Mucosa of rectum (tissue), 2 donors: ENCODE results near the gene PRR23E.

Experiments used
- H3K27ac ChIP-seq, 2 donors: one replicate each; pipeline ENCODE4 v1.7.0; 2013; ENCODE audit warnings: inconsistent platforms in 2 of 2, low read depth in 2 of 2, low read length in 2 of 2
- H3K27me3 ChIP-seq, 2 donors: one replicate each; pipeline ENCODE4 v1.7.0; 2013; ENCODE audit warnings: low read length in 2 of 2; ENCODE audit not compliant: control insufficient read depth in 2 of 2, insufficient read depth in 2 of 2
- H3K36me3 ChIP-seq, 2 donors: one replicate each; pipeline ENCODE4 v1.7.0; 2013; ENCODE audit warnings: low read length in 2 of 2; ENCODE audit not compliant: control insufficient read depth in 2 of 2, insufficient read depth in 2 of 2
- H3K4me1 ChIP-seq, 2 donors: one replicate each; pipeline ENCODE4 v1.7.0; 2013; ENCODE audit warnings: low read length in 2 of 2, mild to moderate bottlenecking in 1 of 2; ENCODE audit not compliant: control insufficient read depth in 2 of 2, insufficient read depth in 2 of 2
- H3K4me3 ChIP-seq, 2 donors: one replicate each; pipeline ENCODE4 v1.7.0; 2013; ENCODE audit warnings: low read length in 2 of 2
- H3K9ac ChIP-seq, 2 donors: one replicate each; pipeline ENCODE4 v1.7.0; 2013; ENCODE audit warnings: low read length in 2 of 2, low read depth in 1 of 2, mild to moderate bottlenecking in 1 of 2
- H3K9me3 ChIP-seq, 2 donors: one replicate each; pipeline ENCODE4 v1.7.0; 2013; ENCODE audit warnings: low read length in 2 of 2; ENCODE audit not compliant: control insufficient read depth in 2 of 2
- donor health status: healthy.
- donor health status: Normal muscosa, but diverticular disease.

The PRR23E gene

GRCh38 chr3:127183931-127184869 lies 8.7 kb upstream of the PRR23E start:
- Histone ChIP-seq H3K36me3 (no peaks in the 10 kb centered on the region), H3K4me3 (no peak overlapping the region), H3K9me3 (no peaks in the 10 kb centered on the region), H3K4me1 (no peaks in the 10 kb centered on the region), H3K27ac (no peak overlapping the region), H3K9ac (no peak overlapping the region), H3K27me3 (no peaks in the 10 kb centered on the region)

GRCh38 chr3:127184870-127185216 lies 8.1 kb upstream of the PRR23E start:
- Histone ChIP-seq H3K36me3 (no peaks in the 10 kb centered on the region), H3K27me3 (no peaks in the 10 kb centered on the region), H3K27ac (no peak overlapping the region), H3K4me1 (no peaks in the 10 kb centered on the region), H3K4me3 (no peak overlapping the region), H3K9me3 (no peaks in the 10 kb centered on the region), H3K9ac (no peak overlapping the region)

- Histone ChIP-seq H3K36me3 (no peaks in the 10 kb centered on the region), H3K4me1 (no peaks in the 10 kb centered on the region), H3K27ac (no peak overlapping the region), H3K4me3 (no peak overlapping the region), H3K27me3 (no peaks in the 10 kb centered on the region), H3K9ac (no peak overlapping the region), H3K9me3 (no peaks in the 10 kb centered on the region)
These were observed 7.7 kb upstream of the PRR23E start for GRCh38 chr3:127185268-127185667.

GRCh38 chr3:127185962-127186674 lies 6.8 kb upstream of the PRR23E start:
- no peak overlapping the region for H3K9ac ChIP-seq
- H3K4me1 ChIP-seq, result no peaks in the 10 kb centered on the region
- H3K9me3 ChIP-seq, result no peaks in the 10 kb centered on the region
- H3K36me3 ChIP-seq, result no peaks in the 10 kb centered on the region
- no peak overlapping the region for H3K27ac ChIP-seq
- no peak overlapping the region for H3K4me3 ChIP-seq
- no peaks in the 10 kb centered on the region for H3K27me3 ChIP-seq

- no peak overlapping the region for H3K4me3 ChIP-seq
- no peaks in the 10 kb centered on the region for H3K27me3 ChIP-seq
- H3K36me3 ChIP-seq, result no peaks in the 10 kb centered on the region
- H3K9ac ChIP-seq, result no peak overlapping the region
- H3K9me3 ChIP-seq, result no peaks in the 10 kb centered on the region
- H3K27ac ChIP-seq, result no peak overlapping the region
- H3K4me1 ChIP-seq, result no peaks in the 10 kb centered on the region
These were observed 5.6 kb upstream of the PRR23E start for GRCh38 chr3:127187316-127187715.

GRCh38 chr3:127193341-127193740 lies 410 bp downstream of the PRR23E start:
- no peak overlapping the region for H3K27ac ChIP-seq
- no peaks in the 10 kb centered on the region for H3K4me1 ChIP-seq
- peaks cover 0 to 2% of the 10 kb centered on the region in 2 donors for H3K27me3 ChIP-seq
- no peaks in the 10 kb centered on the region for H3K9me3 ChIP-seq
- no peaks in the 10 kb centered on the region for H3K36me3 ChIP-seq
- no peak overlapping the region for H3K4me3 ChIP-seq
- H3K9ac ChIP-seq, result no peak overlapping the region

- H3K27me3 ChIP-seq, result peaks cover 0 to 2% of the 10 kb centered on the region in 2 donors
- H3K9ac ChIP-seq, result no peak overlapping the region
- H3K9me3 ChIP-seq, result no peaks in the 10 kb centered on the region
- no peak overlapping the region for H3K27ac ChIP-seq
- H3K36me3 ChIP-seq, result no peaks in the 10 kb centered on the region
- H3K4me1 ChIP-seq, result no peaks in the 10 kb centered on the region
- no peak overlapping the region for H3K4me3 ChIP-seq
These were observed 844 bp downstream of the PRR23E start for GRCh38 chr3:127193775-127194174.

- H3K4me3 ChIP-seq, result no peak overlapping the region
- no peaks in the 10 kb centered on the region for H3K9me3 ChIP-seq
- H3K4me1 ChIP-seq, result no peaks in the 10 kb centered on the region
- no peak overlapping the region for H3K9ac ChIP-seq
- H3K36me3 ChIP-seq, result no peaks in the 10 kb centered on the region
- H3K27me3 ChIP-seq, result peaks cover 0 to 2% of the 10 kb centered on the region in 2 donors
- no peak overlapping the region for H3K27ac ChIP-seq
These were observed 1.8 kb downstream of the PRR23E start for GRCh38 chr3:127194601-127195187.

GRCh38 chr3:127195417-127195816 lies 2.5 kb downstream of the PRR23E start:
- Histone ChIP-seq H3K4me3 (no peak overlapping the region), H3K9me3 (no peaks in the 10 kb centered on the region), H3K27me3 (peaks cover 0 to 2% of the 10 kb centered on the region in 2 donors)

GRCh38 chr3:127196002-127196401 lies 3.1 kb downstream of the PRR23E start:
- Histone ChIP-seq H3K9ac (no peak overlapping the region), H3K27ac (no peak overlapping the region), H3K36me3 (no peaks in the 10 kb centered on the region), H3K4me3 (no peak overlapping the region), H3K4me1 (no peaks in the 10 kb centered on the region), H3K27me3 (peaks cover 0 to 2% of the 10 kb centered on the region in 2 donors), H3K9me3 (no peaks in the 10 kb centered on the region)

More at GRCh38 chr3:127195417-127195816, 2.5 kb downstream of the PRR23E start:
- H3K4me1 ChIP-seq, result no peaks in the 10 kb centered on the region
- no peak overlapping the region for H3K27ac ChIP-seq
- H3K9ac ChIP-seq, result no peak overlapping the region
- H3K36me3 ChIP-seq, result no peaks in the 10 kb centered on the region
